A549 (cell line): ENCODE results near the gene TBC1D12. TPM values are rescaled to one million over a fixed set of nuclear protein-coding genes. Genes with fewer than 3 reads are reported as not detected.
A peak's percentile ranks its signal among the peaks of the same experiment; 100 is the strongest.

Experiments
- ATAC-seq, 2 experiments: fragments of 200-7000 bp in 1 of 2; fragments of >200 bp in 1 of 2; cut with Nextera tagmentation in 1 of 2; cut with Tn5 transposase in 1 of 2; 3 replicates each; pipeline versions ENCODE4 v1.8.0 to v1.9.1; 2018 to 2020; ENCODE audit warnings: mild to moderate bottlenecking in 1 of 2, moderate library complexity in 1 of 2
- CTCF ChIA-PET: fragments of 300-600 bp; sonication (Branson Sonifier 250); formaldehyde crosslinking; extraction: SDS; loops from one replicate; lab custom pipeline; 2021; ENCODE audit warnings: antibody characterized with exemption, inconsistent platforms; lab: Yijun Ruan, JAX
- POLR2A ChIA-PET: fragments of 350-600 bp; formaldehyde crosslinking; extraction: SDS; loops from one replicate; lab custom pipeline; 2021; ENCODE audit warnings: antibody characterized with exemption, inconsistent platforms; lab: Yijun Ruan, JAX
- DNase-seq, 2 experiments: peaks; one replicate each; pipeline versions ENCODE4 v3.0.0 to v3.0.0-alpha.2; 2011 to 2016; ENCODE audit warnings: low read depth in 1 of 2, low spot score in 1 of 2
- FAIRE-seq: peaks from 2 replicates; lab custom pipeline; 2011; peaks lifted over from hg19 to GRCh38; lab: Jason Lieb, UNC
- H3K27ac ChIP-seq, 2 experiments: fragments of >200 bp; sonication (Bioruptor Twin); formaldehyde crosslinking; 3 replicates each; pipeline ENCODE4 v1.5.1; 2016 to 2017
- H3K4me1 ChIP-seq: fragments of >200 bp; sonication (Bioruptor Twin); formaldehyde crosslinking; 3 replicates; pipeline ENCODE4 v1.6.1; 2016
- H3K4me2 ChIP-seq: fragments of >200 bp; sonication (Bioruptor Twin); formaldehyde crosslinking; 3 replicates; pipeline ENCODE4 v1.6.1; 2016
- H3K4me3 ChIP-seq: fragments of >200 bp; sonication (Bioruptor Twin); formaldehyde crosslinking; 3 replicates; pipeline ENCODE4 v1.5.1; 2016
- H3K9me3 ChIP-seq: fragments of >200 bp; sonication (Bioruptor Twin); formaldehyde crosslinking; 3 replicates; pipeline ENCODE4 v1.6.1; 2016
- BCL3 ChIP-seq: fragments of >200 bp; sonication (Bioruptor Twin); formaldehyde crosslinking; IDR thresholded peaks from 3 replicates; pipeline ENCODE4 v1.6.1; 2016
- BHLHE40 ChIP-seq: IDR thresholded peaks from 2 replicates; pipeline ENCODE4 v1.6.1; 2012; ENCODE audit warnings: low read depth, low read length, inconsistent platforms
- CBX8 ChIP-seq: fragments of 200-600 bp; sonication (generic); IDR thresholded peaks from 2 replicates; pipeline ENCODE4 v1.6.1; 2016
- CHD4 ChIP-seq: fragments of 200-600 bp; sonication (generic); IDR thresholded peaks from 2 replicates; pipeline ENCODE4 v1.6.1; 2016; ENCODE audit warnings: antibody characterized with exemption, mild to moderate bottlenecking, borderline replicate concordance
- E2F6 ChIP-seq: IDR thresholded peaks from 2 replicates; pipeline ENCODE4 v1.6.1; 2012; ENCODE audit warnings: low read depth, borderline replicate concordance
- EHF ChIP-seq: fragments of 250-450 bp; sonication (Bioruptor Pico); IDR thresholded peaks from 2 replicates; pipeline ENCODE4 v1.5.0; 2020; ENCODE audit warnings: mild to moderate bottlenecking
- EP300 ChIP-seq, 2 experiments: fragments of >200 bp; sonication (Bioruptor Twin); formaldehyde crosslinking; IDR thresholded peaks; 2 replicates in 1 of 2; 3 replicates in 1 of 2; pipeline ENCODE4 v1.6.1; 2016 to 2017
- FOSB ChIP-seq: fragments of 250-450 bp; sonication (Bioruptor Pico); IDR thresholded peaks from 2 replicates; pipeline ENCODE4 v1.5.0; 2020; ENCODE audit warnings: mild to moderate bottlenecking, moderate library complexity
- GATA3 ChIP-seq: IDR thresholded peaks from 2 replicates; pipeline ENCODE4 v1.6.1; 2012; ENCODE audit warnings: borderline replicate concordance
- HOXA7 ChIP-seq: fragments of 250-450 bp; sonication (Bioruptor Pico); IDR thresholded peaks from 2 replicates; pipeline ENCODE4 v1.5.0; 2020; ENCODE audit warnings: mild to moderate bottlenecking, moderate library complexity
- HOXB5 ChIP-seq: fragments of 250-450 bp; sonication (Bioruptor Pico); IDR thresholded peaks from 2 replicates; pipeline ENCODE4 v1.5.0; 2020; ENCODE audit warnings: mild to moderate bottlenecking, moderate library complexity
- JUN ChIP-seq, 2 experiments: fragments of >200 bp; sonication (Bioruptor Twin); formaldehyde crosslinking; IDR thresholded peaks; 2 replicates in 1 of 2; 3 replicates in 1 of 2; pipeline ENCODE4 v1.6.1; 2016 to 2017
- KDM5A ChIP-seq: fragments of 200-600 bp; sonication (generic); IDR thresholded peaks from 2 replicates; pipeline ENCODE4 v1.6.1; 2016; ENCODE audit warnings: antibody characterized with exemption, mild to moderate bottlenecking
- NR3C1 ChIP-seq: fragments of >200 bp; sonication (Bioruptor Twin); formaldehyde crosslinking; IDR thresholded peaks from 3 replicates; pipeline ENCODE4 v1.6.1; 2017
- PHF8 ChIP-seq: fragments of 200-600 bp; sonication (generic); IDR thresholded peaks from 2 replicates; pipeline ENCODE4 v1.6.1; 2016; ENCODE audit warnings: low read depth, mild to moderate bottlenecking, antibody characterized with exemption, moderate library complexity, borderline replicate concordance
- RAD21 ChIP-seq, 2 experiments: fragments of >200 bp in 1 of 2; sonication (Bioruptor Twin) in 1 of 2; formaldehyde crosslinking in 1 of 2; IDR thresholded peaks in 1 of 2; conservative IDR thresholded peaks in 1 of 2; 2 replicates in 1 of 2; 3 replicates in 1 of 2; pipeline ENCODE4 v1.6.1; 2012 to 2018; ENCODE audit warnings: inconsistent platforms in 1 of 2
- RCOR1 ChIP-seq: fragments of 150-350 bp; IDR thresholded peaks from 2 replicates; pipeline ENCODE4 v1.6.1; 2014; ENCODE audit warnings: antibody characterized with exemption, low read length, low read depth
- SMC3 ChIP-seq: fragments of >200 bp; sonication (Bioruptor Twin); formaldehyde crosslinking; IDR thresholded peaks from 3 replicates; pipeline ENCODE4 v1.6.1; 2018; ENCODE audit warnings: inconsistent platforms
- TFCP2L1 ChIP-seq: fragments of 250-450 bp; sonication (Bioruptor Pico); IDR thresholded peaks from 2 replicates; pipeline ENCODE4 v1.5.0; 2021; ENCODE audit warnings: mild to moderate bottlenecking
- USF2 ChIP-seq: fragments of 450-650 bp; IDR thresholded peaks from 2 replicates; pipeline ENCODE4 v1.6.1; 2014; ENCODE audit warnings: antibody characterized with exemption
- ZC3H11A ChIP-seq: fragments of 450-650 bp; IDR thresholded peaks from 2 replicates; pipeline ENCODE4 v1.6.1; 2014; ENCODE audit warnings: antibody characterized with exemption, mild to moderate bottlenecking
- WGBS: methylation state at CpG from one replicate; pipeline ENCODE4 v1.1.6; 2017; ENCODE audit errors: missing lambda C conversion rate; 5-methylcytosine and 5-hydroxymethylcytosine counted together
- polyA plus RNA-seq, 4 experiments: library from polyadenylated mRNA; depleted of rRNA in 3 of 4; stranded (reverse); fragments of >200 nt; fragmentation: RNase III in 1 of 4; extraction: RNeasy Plus Mini Kit Qiagen cat#74134 plus additional on column Dnase treatment in 1 of 4; gene quantifications; 2 replicates in 3 of 4; 3 replicates in 1 of 4; pipeline ENCODE4 v1.2.3, GENCODE V29; 2011 to 2017
- TF ChIP-seq, protein P1 (sequence below): fragments of 250-450 bp; sonication (Bioruptor Pico); IDR thresholded peaks from 2 replicates; pipeline ENCODE4 v1.5.0; 2020; ENCODE audit warnings: low read depth, mild to moderate bottlenecking, moderate library complexity
- TF ChIP-seq, protein P2 (sequence below): IDR thresholded peaks from 2 replicates; pipeline ENCODE4 v1.6.1; 2012
- TF ChIP-seq, protein P3 (sequence below): fragments of >200 bp; sonication (Bioruptor Twin); formaldehyde crosslinking; IDR thresholded peaks from 2 replicates; pipeline ENCODE4 v1.6.1; 2016
- TF ChIP-seq, protein P4 (sequence below): fragments of 150-350 bp; IDR thresholded peaks from 2 replicates; pipeline ENCODE4 v1.6.1; 2014; ENCODE audit warnings: low read depth, mild to moderate bottlenecking, low read length

The TBC1D12 gene
- polyA plus RNA-seq, 2 of the 4 experiments (the other 2 are of a cell fraction) = 4.4 to 5.7 TPM

DNA sequence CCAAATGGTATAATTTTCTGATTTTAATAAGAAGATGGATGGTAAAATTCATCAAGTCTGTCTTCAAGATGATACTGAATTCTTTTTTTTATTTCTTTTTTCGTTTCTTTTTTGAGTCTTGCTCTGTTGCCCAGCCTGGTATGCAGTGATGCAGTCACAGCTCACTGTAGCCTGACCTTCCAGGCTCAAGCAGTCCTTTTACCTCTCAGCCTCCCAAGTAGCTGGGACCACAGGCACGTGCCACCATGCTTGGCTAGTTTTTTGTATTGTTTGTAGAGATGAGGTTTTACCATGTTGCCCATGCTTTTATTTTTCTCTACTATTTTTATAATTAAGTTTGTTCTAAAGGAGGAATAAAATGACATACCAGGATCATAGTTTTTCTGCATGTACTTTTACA, 91.1 kb downstream of the TBC1D12 start:
- FAIRE-seq = no peak
- Histone ChIP-seq H3K4me2 (no peak overlapping the region), H3K4me1 (peaks cover 11% of the 10 kb centered on the region; the same call in 2 of the 3 replicates), H3K9me3 (no peaks in the 10 kb centered on the region)
- WGBS = 60% methylated on average over 2 of the region's 2 CpGs
- no peak for DNase-seq
- ChIA-PET POLR2A (no interaction called here), CTCF (no interaction called here)
- ATAC-seq = no peak
- TF ChIP-seq CBX8 (no peak), NR3C1 (no peak), HOXA7 (no peak), GATA3 (no peak), PHF8 (no peak), SMC3 (no peak), EHF (CRISPR knock-in tag) (no peak), FOSB (CRISPR knock-in tag) (no peak), ZC3H11A (no peak), USF2 (no peak), CHD4 (no peak), BHLHE40 (no peak), RCOR1 (no peak), KDM5A (no peak)
- TF ChIP-seq, protein P1, sequence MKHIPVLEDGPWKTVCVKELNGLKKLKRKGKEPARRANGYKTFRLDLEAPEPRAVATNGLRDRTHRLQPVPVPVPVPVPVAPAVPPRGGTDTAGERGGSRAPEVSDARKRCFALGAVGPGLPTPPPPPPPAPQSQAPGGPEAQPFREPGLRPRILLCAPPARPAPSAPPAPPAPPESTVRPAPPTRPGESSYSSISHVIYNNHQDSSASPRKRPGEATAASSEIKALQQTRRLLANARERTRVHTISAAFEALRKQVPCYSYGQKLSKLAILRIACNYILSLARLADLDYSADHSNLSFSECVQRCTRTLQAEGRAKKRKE (CRISPR knock-in tag) = no peak
- TF ChIP-seq, protein P2, sequence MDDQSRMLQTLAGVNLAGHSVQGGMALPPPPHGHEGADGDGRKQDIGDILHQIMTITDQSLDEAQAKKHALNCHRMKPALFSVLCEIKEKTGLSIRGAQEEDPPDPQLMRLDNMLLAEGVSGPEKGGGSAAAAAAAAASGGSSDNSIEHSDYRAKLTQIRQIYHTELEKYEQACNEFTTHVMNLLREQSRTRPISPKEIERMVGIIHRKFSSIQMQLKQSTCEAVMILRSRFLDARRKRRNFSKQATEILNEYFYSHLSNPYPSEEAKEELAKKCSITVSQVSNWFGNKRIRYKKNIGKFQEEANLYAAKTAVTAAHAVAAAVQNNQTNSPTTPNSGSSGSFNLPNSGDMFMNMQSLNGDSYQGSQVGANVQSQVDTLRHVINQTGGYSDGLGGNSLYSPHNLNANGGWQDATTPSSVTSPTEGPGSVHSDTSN = no peak
- TF ChIP-seq, protein P3, sequence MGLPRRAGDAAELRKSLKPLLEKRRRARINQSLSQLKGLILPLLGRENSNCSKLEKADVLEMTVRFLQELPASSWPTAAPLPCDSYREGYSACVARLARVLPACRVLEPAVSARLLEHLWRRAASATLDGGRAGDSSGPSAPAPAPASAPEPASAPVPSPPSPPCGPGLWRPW = no peak
- TF ChIP-seq, protein P4, sequence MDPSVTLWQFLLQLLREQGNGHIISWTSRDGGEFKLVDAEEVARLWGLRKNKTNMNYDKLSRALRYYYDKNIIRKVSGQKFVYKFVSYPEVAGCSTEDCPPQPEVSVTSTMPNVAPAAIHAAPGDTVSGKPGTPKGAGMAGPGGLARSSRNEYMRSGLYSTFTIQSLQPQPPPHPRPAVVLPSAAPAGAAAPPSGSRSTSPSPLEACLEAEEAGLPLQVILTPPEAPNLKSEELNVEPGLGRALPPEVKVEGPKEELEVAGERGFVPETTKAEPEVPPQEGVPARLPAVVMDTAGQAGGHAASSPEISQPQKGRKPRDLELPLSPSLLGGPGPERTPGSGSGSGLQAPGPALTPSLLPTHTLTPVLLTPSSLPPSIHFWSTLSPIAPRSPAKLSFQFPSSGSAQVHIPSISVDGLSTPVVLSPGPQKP = no peak
- TF ChIP-seq, all 56 proteins: peak for 0
- Histone ChIP-seq H3K27ac (no peak overlapping the region), H3K4me3 (no peak overlapping the region)

DNA sequence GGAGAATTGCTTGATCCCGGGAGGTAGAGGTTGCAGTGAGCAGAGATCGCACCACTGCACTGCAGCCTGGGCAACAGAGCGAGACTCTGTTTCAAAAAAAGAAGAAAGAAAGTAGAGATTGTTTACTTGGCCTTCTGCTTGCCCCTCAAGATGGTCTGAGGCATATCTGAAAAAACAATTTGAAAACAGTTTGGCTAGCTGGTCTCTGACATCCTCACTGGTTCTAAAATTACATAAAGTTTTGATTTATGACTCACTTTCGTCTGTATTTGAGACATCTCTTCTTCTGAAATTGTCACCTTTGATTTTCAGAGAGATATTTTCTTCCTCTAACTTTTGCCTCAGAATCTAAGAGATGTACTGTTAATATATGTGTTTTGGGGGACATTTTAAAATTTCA, 93.7 kb downstream of the TBC1D12 start:
- Histone ChIP-seq H3K4me1 (peaks cover 11% of the 10 kb centered on the region; the same call in 2 of the 3 replicates), H3K9me3 (no peaks in the 10 kb centered on the region), H3K27ac (0 out of 6 replicates have a peak overlapping the region, but pooled peaks of 1 of the 2 experiments have one; percentile 4), H3K4me2 (peak overlapping the region; percentile 9; the same call in 1 of the 3 replicates), H3K4me3 (no peak overlapping the region)
- DNase-seq (no peak), FAIRE-seq (no peak), ATAC-seq (no peak)
- ChIA-PET CTCF (interaction anchor here (1.1 kb wide), 1 partner anchor 37 kb away, joined by 3 read pairs; no protein-coding TSS in a partner anchor), POLR2A (no interaction called here)
- WGBS = 80% methylated on average over 4 of the region's 4 CpGs
- TF ChIP-seq TFCP2L1 (CRISPR knock-in tag) (no peak), EP300 (IDR thresholded peaks at IDR 0.05) (no peak), JUN (IDR thresholded peaks at IDR 0.05) (no peak), RCOR1 (no peak), BCL3 (no peak), HOXB5 (CRISPR knock-in tag) (no peak), KDM5A (no peak), CHD4 (no peak), RAD21 (conservative IDR thresholded peaks at IDR 0.05 in 1 of 2, IDR thresholded peaks at IDR 0.05 in 1 of 2) (no peak), NR3C1 (no peak), E2F6 (no peak)
